Aorta (tissue), 5 donors: ENCODE data around the gene KCNK13. TPM values are rescaled to one million over a fixed set of nuclear protein-coding genes. Genes with fewer than 3 reads are reported as not detected.
"Not testable (repeated sequence)": the region's sequence is repeated elsewhere in the genome, so short reads cannot be mapped to it uniquely, and the experiment has no call there.

Experiments used
- ATAC-seq: fragments of 200-7000 bp; cut with Tn5 transposase; one replicate; pipeline ENCODE4 v1.9.1; 2022; ENCODE audit warnings: moderate library complexity; ENCODE audit not compliant: low FRiP score
- DNase-seq, 2 donors: peaks; one replicate each; pipeline ENCODE4 v3.0.0-alpha.2; 2020
- H3K27ac ChIP-seq, 2 donors: one replicate each; pipeline ENCODE4 v1.5.1; 2013; ENCODE audit warnings: low read length in 2 of 2, mild to moderate bottlenecking in 2 of 2, moderate library complexity in 2 of 2, control low read depth in 1 of 2, inconsistent platforms in 1 of 2, low read depth in 1 of 2
- H3K27me3 ChIP-seq, 2 donors: one replicate each; pipeline ENCODE4 v1.6.1; 2013; ENCODE audit warnings: control low read depth in 1 of 2, low read length in 1 of 2, mild to moderate bottlenecking in 1 of 2, moderate library complexity in 1 of 2; ENCODE audit not compliant: insufficient read depth in 2 of 2, control insufficient read depth in 1 of 2
- H3K36me3 ChIP-seq, 2 donors: one replicate each; pipeline ENCODE4 v1.6.1; 2013; ENCODE audit warnings: control low read depth in 1 of 2, low read length in 1 of 2, mild to moderate bottlenecking in 1 of 2; ENCODE audit not compliant: insufficient read depth in 2 of 2, control insufficient read depth in 1 of 2
- H3K4me1 ChIP-seq, 2 donors: one replicate each; pipeline ENCODE4 v1.6.1; 2013; ENCODE audit warnings: low read length in 2 of 2, control low read depth in 1 of 2, mild to moderate bottlenecking in 1 of 2, moderate library complexity in 1 of 2; ENCODE audit not compliant: insufficient read depth in 2 of 2, control insufficient read depth in 1 of 2
- H3K4me3 ChIP-seq, 2 donors: one replicate each; pipeline ENCODE4 v1.5.1; 2013; ENCODE audit warnings: low read length in 2 of 2, control low read depth in 1 of 2, mild to moderate bottlenecking in 1 of 2
- H3K9me3 ChIP-seq: one replicate; pipeline ENCODE4 v1.6.1; 2013; ENCODE audit warnings: mild to moderate bottlenecking, low read length; ENCODE audit not compliant: control insufficient read depth
- WGBS, 2 donors: extraction: QIAGEN DNeasy Blood & Tissue Kit; methylation state at CpG; one replicate each; pipeline ENCODE4 v1.1.7; 2013; 5-methylcytosine and 5-hydroxymethylcytosine counted together
- intact Hi-C, 2 donors: fragments of 100-400 bp; cut with DNase I; formaldehyde crosslinking; loops; one replicate each; pipeline versions ENCODE4 v1.14.2 to v1.15.0; 2022
- polyA plus RNA-seq, 2 donors: library from polyadenylated mRNA; stranded (reverse); fragments of 200-250 nt; gene quantifications; one replicate each; pipeline ENCODE4 v1.2.3, GENCODE V29; 2013
- total RNA-seq, 2 donors: library from RNA; stranded (reverse); fragmentation: NEBNext Ultra II Directional; extraction: Animal tissue kit (Norgen Biotek cat#: 25700); gene quantifications; one replicate each; pipeline ENCODE4 v1.2.1, GENCODE V29; 2021
- donor health status: healthy with polysubstance abuse.
- donor health status: Bipolar disorder and iron deficiency.
- donor health status: DM: no; HTN: no; CAD: no.
- donor health status: DM: no; HTN: no; CAD: no.
- donor health status: DM: yes; HTN: yes; CAD: no.

Gene KCNK13
- total and polyA plus RNA-seq, 4 donors, result 0.26 to 1.3 (median 0.48) TPM; not detected in 1

GRCh38 chr14:90204516-90204915 is 142.7 kb downstream of the KCNK13 start:
- ATAC-seq (no peak), DNase-seq (no peak)
- Histone ChIP-seq H3K4me3 (no peak overlapping the region), H3K36me3 (no peaks in the 10 kb centered on the region), H3K9me3 (peaks cover 5% of the 10 kb centered on the region), H3K27ac (no peak overlapping the region), H3K27me3 (no peaks in the 10 kb centered on the region), H3K4me1 (no peaks in the 10 kb centered on the region)
- intact Hi-C loops, result no loop called here

GRCh38 chr14:90213099-90213748 is 151.4 kb downstream of the KCNK13 start:
- H3K4me1 ChIP-seq, result no peaks in the 10 kb centered on the region
- no peaks in the 10 kb centered on the region for H3K27me3 ChIP-seq
- ATAC-seq (no peak), DNase-seq (no peak)
- WGBS, 2 donors, result 77 to 79% methylated on average over 7 of the region's 7 CpGs
- no peak overlapping the region for H3K27ac ChIP-seq
- no peak overlapping the region for H3K4me3 ChIP-seq
- intact Hi-C loops, result no loop called here
- no peaks in the 10 kb centered on the region for H3K36me3 ChIP-seq
- peaks cover 6% of the 10 kb centered on the region for H3K9me3 ChIP-seq

- H3K27ac ChIP-seq, result no peak overlapping the region
- ATAC-seq (no peak), DNase-seq (no peak)
- intact Hi-C loops, result no loop called here
- no peaks in the 10 kb centered on the region for H3K36me3 ChIP-seq
- no peak overlapping the region for H3K4me3 ChIP-seq
- no peaks in the 10 kb centered on the region for H3K9me3 ChIP-seq
- 83 to 87% methylated on average over 4 of the region's 4 CpGs for WGBS, 2 donors
- H3K27me3 ChIP-seq, result no peaks in the 10 kb centered on the region
- no peaks in the 10 kb centered on the region for H3K4me1 ChIP-seq
These were observed 166.7 kb downstream of the KCNK13 start for GRCh38 chr14:90228478-90228877.

- H3K4me3 ChIP-seq, H3K9me3 ChIP-seq, H3K36me3 ChIP-seq, H3K27me3 ChIP-seq, DNase-seq, H3K27ac ChIP-seq, H3K4me1 ChIP-seq, ATAC-seq: not testable (repeated sequence)
- WGBS, 2 donors, result 97 to 98% methylated on average over 1 of the region's 1 CpG
- intact Hi-C loops, result loop anchor here in 1 of 2 donors (10.0 kb wide), 1 partner anchor 255 kb away; no protein-coding TSS in a partner anchor
These were observed 168.1 kb downstream of the KCNK13 start for GRCh38 chr14:90229942-90230341.

Other genes with a start within 250 kb of the KCNK13 start
- gene EFCAB11, start 107.3 kb upstream of the KCNK13 start, total RNA-seq, result 1 to 10 TPM; 3.4 to 7.5 TPM
- gene EFCAB11, start 107.3 kb upstream of the KCNK13 start, polyA plus RNA-seq, result 1 to 10 TPM; 5.1 to 8.8 TPM
- 10 to 100 TPM; 10.4 to 13.3 TPM for gene TDP1, start 106.1 kb upstream of the KCNK13 start, total RNA-seq
- 1 to 10 TPM; 3.5 to 4.5 TPM for gene TDP1, start 106.1 kb upstream of the KCNK13 start, polyA plus RNA-seq
- gene PSMC1, start 194.6 kb downstream of the KCNK13 start, total RNA-seq, result 10 to 100 TPM; 67.3 to 82.8 TPM
- gene PSMC1, start 194.6 kb downstream of the KCNK13 start, polyA plus RNA-seq, result 100 to 1,000 TPM; 173 to 184 TPM